Ovary (tissue), 3 donors: ENCODE results near the gene TMUB1.

Source experiments
- EP300 ChIP-seq: sonication (generic); formaldehyde crosslinking; IDR thresholded peaks from one replicate; pipeline ENCODE4 v1.6.1; 2017; ENCODE audit warnings: antibody characterized with exemption
- POLR2A ChIP-seq: fragments of 450-650 bp; IDR thresholded peaks from one replicate; pipeline ENCODE4 v1.6.1; 2017; ENCODE audit warnings: antibody characterized with exemption, mild to moderate bottlenecking, moderate library complexity
- TF ChIP-seq, protein P1 (sequence below), 3 donors: fragments of 450-650 bp in 2 of 3; fragments of 200-600 bp in 1 of 3; IDR thresholded peaks; one replicate each; pipeline versions ENCODE4 v1.5.1 to v1.8.0; 2016 to 2022; ENCODE audit warnings: antibody characterized with exemption in 3 of 3, mild to moderate bottlenecking in 1 of 3
- donor health status: DM: no; HTN: no; CAD: no.

DNA sequence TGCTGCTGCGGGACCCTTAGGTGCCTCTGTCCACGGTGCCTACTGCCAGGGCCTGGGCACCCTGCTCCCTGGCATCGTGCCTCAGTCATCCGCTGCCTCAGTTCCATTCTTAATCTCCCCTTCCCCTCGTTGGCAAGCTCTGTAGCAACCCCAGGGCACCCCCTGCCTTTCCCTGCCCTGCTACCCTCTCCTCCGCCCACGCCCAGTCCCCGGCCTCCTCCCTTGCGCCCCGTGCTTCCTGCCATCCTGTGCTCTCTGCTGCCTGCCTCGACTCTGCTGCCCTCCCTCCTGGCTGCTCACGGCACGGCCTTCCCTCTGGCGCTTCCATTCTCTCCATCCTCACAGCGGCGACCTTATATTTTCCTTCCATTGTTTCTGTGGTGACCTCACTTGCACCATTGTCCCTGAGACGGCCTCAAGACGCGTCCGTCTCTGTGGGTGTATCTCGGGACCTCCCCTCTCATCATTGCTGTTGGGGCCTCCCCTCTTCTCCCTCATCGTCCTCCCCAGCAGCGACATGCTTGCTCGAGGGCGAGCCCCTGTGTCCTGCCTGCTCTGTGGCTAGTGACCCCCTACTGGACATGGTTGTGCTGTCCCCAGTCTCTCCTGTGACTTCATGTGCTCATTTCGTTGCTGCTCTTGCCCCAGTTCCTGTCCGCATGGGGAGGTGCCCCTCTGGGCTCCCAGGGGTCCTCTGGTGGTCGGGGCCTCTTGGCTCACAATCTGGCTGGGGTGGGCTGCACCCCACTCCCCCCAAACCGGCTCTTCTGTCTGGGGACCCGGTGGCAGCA lies 38.3 kb upstream of the TMUB1 start:
- TF ChIP-seq, protein P1, sequence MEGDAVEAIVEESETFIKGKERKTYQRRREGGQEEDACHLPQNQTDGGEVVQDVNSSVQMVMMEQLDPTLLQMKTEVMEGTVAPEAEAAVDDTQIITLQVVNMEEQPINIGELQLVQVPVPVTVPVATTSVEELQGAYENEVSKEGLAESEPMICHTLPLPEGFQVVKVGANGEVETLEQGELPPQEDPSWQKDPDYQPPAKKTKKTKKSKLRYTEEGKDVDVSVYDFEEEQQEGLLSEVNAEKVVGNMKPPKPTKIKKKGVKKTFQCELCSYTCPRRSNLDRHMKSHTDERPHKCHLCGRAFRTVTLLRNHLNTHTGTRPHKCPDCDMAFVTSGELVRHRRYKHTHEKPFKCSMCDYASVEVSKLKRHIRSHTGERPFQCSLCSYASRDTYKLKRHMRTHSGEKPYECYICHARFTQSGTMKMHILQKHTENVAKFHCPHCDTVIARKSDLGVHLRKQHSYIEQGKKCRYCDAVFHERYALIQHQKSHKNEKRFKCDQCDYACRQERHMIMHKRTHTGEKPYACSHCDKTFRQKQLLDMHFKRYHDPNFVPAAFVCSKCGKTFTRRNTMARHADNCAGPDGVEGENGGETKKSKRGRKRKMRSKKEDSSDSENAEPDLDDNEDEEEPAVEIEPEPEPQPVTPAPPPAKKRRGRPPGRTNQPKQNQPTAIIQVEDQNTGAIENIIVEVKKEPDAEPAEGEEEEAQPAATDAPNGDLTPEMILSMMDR (IDR thresholded peaks at IDR 0.05), result no peak
- TF ChIP-seq POLR2A (no peak), EP300 (no peak)
